PC-3 (cell line): ENCODE results near the gene UNC13D. TPM values are rescaled to one million over a fixed set of nuclear protein-coding genes. Genes with fewer than 3 reads are reported as not detected.

ENCODE experiments used
- ATAC-seq: fragments of 200-7000 bp; cut with Tn5 transposase; 2 replicates; pipeline ENCODE4 v1.9.1; 2020; ENCODE audit warnings: mild to moderate bottlenecking, moderate library complexity
- BruUV-seq: library from RNA; stranded (reverse); fragments of 400-500 nt; replicated peaks from 2 replicates; lab custom pipeline; 2021; lab: Mats Ljungman, UMichigan
- CTCF ChIA-PET: fragments of 300-600 bp; sonication (Branson Sonifier 250); formaldehyde crosslinking; loops from one replicate; lab custom pipeline; 2022; ENCODE audit warnings: antibody characterized with exemption; lab: Charles Lee
- POLR2A ChIA-PET: fragments of 300-600 bp; sonication (Branson Sonifier 250); formaldehyde crosslinking; loops from one replicate; lab custom pipeline; 2022; ENCODE audit warnings: antibody characterized with exemption; ENCODE audit not compliant: unreplicated experiment; lab: Charles Lee
- DNase-seq: peaks from one replicate; pipeline ENCODE4 v3.0.0-alpha.2; 2015
- H2AFZ ChIP-seq: fragments of 300-600 bp; sonication (generic); 2 replicates; pipeline ENCODE4 v1.6.0; 2016; ENCODE audit warnings: antibody characterized with exemption, low read length
- H3F3A ChIP-seq: fragments of 300-600 bp; sonication (generic); one replicate; pipeline ENCODE4 v1.6.0; 2017; ENCODE audit warnings: antibody characterized with exemption, low read length, control low read depth, mild to moderate bottlenecking; ENCODE audit not compliant: unreplicated experiment
- H3K27ac ChIP-seq: fragments of 300-600 bp; sonication (generic); 2 replicates; pipeline ENCODE4 v1.5.1; 2016; ENCODE audit warnings: mild to moderate bottlenecking, low read length
- H3K27me3 ChIP-seq: fragments of 300-600 bp; sonication (generic); 2 replicates; pipeline ENCODE4 v1.6.1; 2016; ENCODE audit warnings: low read length, mixed read lengths
- H3K36me3 ChIP-seq: fragments of 300-600 bp; sonication (generic); 2 replicates; pipeline ENCODE4 v1.6.1; 2016; ENCODE audit warnings: low read depth, mixed run types, low read length, mixed read lengths
- H3K4me1 ChIP-seq: fragments of 300-600 bp; sonication (generic); 2 replicates; pipeline ENCODE4 v1.5.1; 2016; ENCODE audit warnings: low read length; ENCODE audit not compliant: insufficient read depth
- H3K4me2 ChIP-seq: fragments of 300-600 bp; sonication (generic); 2 replicates; pipeline ENCODE4 v1.6.0; 2016; ENCODE audit warnings: low read length
- H3K4me3 ChIP-seq: fragments of 300-600 bp; sonication (generic); 2 replicates; pipeline ENCODE4 v1.5.1; 2016; ENCODE audit warnings: mild to moderate bottlenecking, low read length, mixed read lengths
- H3K79me2 ChIP-seq: fragments of 300-600 bp; sonication (generic); 2 replicates; pipeline ENCODE4 v1.6.1; 2017; ENCODE audit warnings: low read length, mixed read lengths
- H3K9ac ChIP-seq: fragments of 300-600 bp; sonication (generic); 2 replicates; pipeline ENCODE4 v1.6.0; 2016; ENCODE audit warnings: mild to moderate bottlenecking, low read length
- H3K9me2 ChIP-seq: fragments of 300-600 bp; sonication (generic); replicated peaks from 2 replicates; pipeline ENCODE4 v1.6.1; 2016; ENCODE audit warnings: mixed run types, low read length, mixed read lengths
- H3K9me3 ChIP-seq: fragments of 300-600 bp; sonication (generic); 2 replicates; pipeline ENCODE4 v1.6.1; 2016; ENCODE audit warnings: low read length, mixed read lengths
- H4K20me1 ChIP-seq: fragments of 300-600 bp; sonication (generic); 2 replicates; pipeline ENCODE4 v1.6.1; 2016; ENCODE audit warnings: low read length, mixed read lengths
- CTCF ChIP-seq: fragments of 300-600 bp; sonication (generic); conservative IDR thresholded peaks from 2 replicates; pipeline ENCODE4 v1.5.1; 2017; ENCODE audit warnings: antibody characterized with exemption, low read depth, mild to moderate bottlenecking, low read length
- EZH2 ChIP-seq: fragments of 300-600 bp; sonication (generic); IDR thresholded peaks from one replicate; pipeline ENCODE4 v1.6.1; 2017; ENCODE audit warnings: antibody characterized with exemption, mild to moderate bottlenecking, low read length; ENCODE audit not compliant: unreplicated experiment
- EZH2phosphoT487 ChIP-seq: fragments of 300-600 bp; sonication (generic); IDR thresholded peaks from 2 replicates; pipeline ENCODE4 v1.6.1; 2018; ENCODE audit warnings: mild to moderate bottlenecking, antibody characterized with exemption, low read length, borderline replicate concordance
- intact Hi-C: fragments of 100-400 bp; cut with micrococcal nuclease; formaldehyde crosslinking; loops from 2 replicates; pipeline ENCODE4 v1.9.0; 2023
- total RNA-seq: library from RNA; depleted of rRNA; stranded (reverse); fragments of >200 nt; gene quantifications from 2 replicates; pipeline ENCODE4 v1.2.3, GENCODE V29; 2014

UNC13D gene
- total RNA-seq, 1 experiment from 2014 or later = 43.9 TPM

DNA sequence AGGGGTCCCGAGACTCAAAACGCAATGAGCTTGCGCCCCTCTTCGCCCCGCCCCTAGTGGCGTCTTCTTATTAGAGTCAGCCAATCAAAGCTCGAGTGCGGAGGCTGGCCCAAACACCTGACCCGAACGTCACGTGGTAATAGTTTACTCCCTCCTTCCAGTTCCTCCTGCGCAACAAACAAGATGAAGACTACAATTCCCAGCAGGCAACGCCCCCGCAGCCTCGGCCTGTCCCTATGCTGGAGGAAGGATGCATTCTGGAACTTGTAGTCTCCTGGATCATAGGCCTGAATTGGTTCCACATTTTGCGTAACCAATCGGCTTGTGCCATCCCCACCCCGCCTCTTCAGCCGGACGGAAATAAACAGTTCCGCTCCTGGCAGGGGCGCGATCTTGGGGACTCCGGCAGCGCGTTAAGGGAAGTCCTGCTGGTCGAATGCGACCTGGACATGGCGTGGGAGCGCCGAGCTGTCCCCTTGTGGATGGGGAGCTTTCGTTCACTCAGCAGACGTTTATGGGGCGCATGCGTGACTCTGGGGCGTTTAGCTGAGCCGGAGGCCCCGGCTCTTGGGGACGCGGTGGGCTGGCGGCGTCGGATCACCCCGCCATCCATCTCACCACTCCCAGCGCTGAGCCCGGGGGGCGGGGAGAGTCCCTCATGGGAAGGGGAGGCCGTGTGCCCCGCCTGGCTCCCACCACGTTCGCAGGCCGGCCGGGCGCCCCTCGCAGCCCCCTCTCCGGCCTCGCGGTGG is 11.3 kb upstream of the UNC13D start, which contains the start of gene WBP2:
WBP2 (minus strand) TSS at position 26 of the 752 bp plus-strand sequence. CDS start 38 bp downstream, outside the sequence.
- H3K4me2 ChIP-seq = peak within 1 kb of the TSS; percentile 95
- BruUV-seq = no TSS peak
- peaks cover 8% of the 10 kb centered on the region; the same call in 1 of the 2 replicates for H3K36me3 ChIP-seq
- TF ChIP-seq EZH2phosphoT487 (no peak), CTCF (no peak; the same call in 1 of the 2 replicates), EZH2 (no peak)
- H2AFZ ChIP-seq = peak within 1 kb of the TSS; percentile 86
- DNase-seq (peak; percentile 100), ATAC-seq (peak; percentile 90)
- H3K4me3 ChIP-seq = peak within 1 kb of the TSS; percentile 86
- peaks cover 28% of the 10 kb centered on the region for H3K4me1 ChIP-seq
- H3K27ac ChIP-seq = peak within 1 kb of the TSS; percentile 69
- no peaks in the 10 kb centered on the region for H3K9me2 ChIP-seq
- no peaks in the 10 kb centered on the region for H3K9me3 ChIP-seq
- H3K9ac ChIP-seq = peak within 1 kb of the TSS; percentile 77
- no peaks in the 10 kb centered on the region for H3F3A ChIP-seq
- H3K79me2 ChIP-seq = peaks cover 24% of the 10 kb centered on the region
- H4K20me1 ChIP-seq = no peaks in the 10 kb centered on the region
- H3K27me3 ChIP-seq = no peaks in the 10 kb centered on the region
- intact Hi-C loops = loop anchor here (1.0 to 2.0 kb wide), 4 partner anchors 10 to 71 kb away; partner anchors contain the start of genes TRIM65 and UNK
- ChIA-PET CTCF (interaction anchor here (0.6 to 3.2 kb wide), 16 partner anchors 10 to 448 kb away, joined by 3 to 30 read pairs (median 4); partner anchors contain the start of genes SMIM5, TRIM47 and TRIM65), POLR2A (interaction anchor here (0.5 to 2.3 kb wide), 18 partner anchors 10 to 475 kb away, joined by 3 to 29 read pairs (median 4); partner anchors contain the start of genes ACOX1 and FBF1)

DNA sequence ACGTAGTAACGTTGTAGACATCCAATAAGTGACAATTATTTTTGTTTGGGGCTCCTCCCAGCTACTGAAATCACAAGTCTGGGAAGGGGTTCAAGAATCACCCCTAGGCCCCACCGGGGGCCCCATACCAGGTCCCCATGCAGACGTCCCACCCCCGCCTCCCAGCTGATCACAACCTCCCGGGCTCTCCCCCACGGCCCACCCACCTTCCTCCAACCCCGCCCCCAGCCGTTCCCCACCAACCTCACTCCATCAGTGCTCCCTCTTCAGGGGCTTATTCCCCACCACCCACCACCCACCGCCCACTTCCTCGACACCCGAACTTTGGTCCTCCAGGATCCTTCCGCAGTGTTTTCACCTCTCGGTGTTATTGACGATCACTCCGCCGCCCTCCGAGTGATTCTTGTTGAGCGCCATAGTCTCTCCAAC is 10.7 kb upstream of the UNC13D start:
- ChIA-PET CTCF (interaction anchor here (0.6 to 3.2 kb wide), 15 partner anchors 9 to 448 kb away, joined by 3 to 30 read pairs (median 4); partner anchors contain the start of genes TRIM47 and TRIM65), POLR2A (interaction anchor here (0.5 to 2.3 kb wide), 16 partner anchors 10 to 475 kb away, joined by 3 to 29 read pairs (median 6); partner anchors contain the start of genes ACOX1 and FBF1)
- no peaks in the 10 kb centered on the region for H3K9me3 ChIP-seq
- peak overlapping the region; percentile 51 for H2AFZ ChIP-seq
- H3K4me3 ChIP-seq = peak overlapping the region; percentile 86
- H3K4me2 ChIP-seq = peak overlapping the region; percentile 95
- H3K9ac ChIP-seq = peak overlapping the region; percentile 66
- no peak for DNase-seq
- peaks cover 28% of the 10 kb centered on the region for H3K4me1 ChIP-seq
- no peaks in the 10 kb centered on the region for H3F3A ChIP-seq
- peaks cover 10% of the 10 kb centered on the region; the same call in 1 of the 2 replicates for H3K36me3 ChIP-seq
- peak; percentile 1 for ATAC-seq
- H4K20me1 ChIP-seq = no peaks in the 10 kb centered on the region
- peak overlapping the region; percentile 69 for H3K27ac ChIP-seq
- BruUV-seq = no TSS peak
- intact Hi-C loops = loop anchor here (1.0 to 2.0 kb wide), 4 partner anchors 10 to 70 kb away; partner anchors contain the start of genes TRIM65 and UNK
- H3K79me2 ChIP-seq = peaks cover 24% of the 10 kb centered on the region
- TF ChIP-seq CTCF (no peak), EZH2 (no peak), EZH2phosphoT487 (no peak)
- no peaks in the 10 kb centered on the region for H3K9me2 ChIP-seq
- no peaks in the 10 kb centered on the region for H3K27me3 ChIP-seq
